Esophagus squamous epithelium (tissue), 5 donors: Measurements from ENCODE around the gene ALS2. TPM values are rescaled to one million over a fixed set of nuclear protein-coding genes. Genes with fewer than 3 reads are reported as not detected.

ENCODE experiments used
- DNase-seq: peaks from one replicate; lab custom pipeline; 2025; lab: John Stamatoyannopoulos, UW
- H3K27ac ChIP-seq, 4 donors: fragments of 200-600 bp; sonication (generic); one replicate each; pipeline ENCODE4 v1.5.1; 2016 to 2019; ENCODE audit warnings: mild to moderate bottlenecking in 1 of 4
- H3K27me3 ChIP-seq, 4 donors: fragments of 200-600 bp; sonication (generic); 1 replicate in 3 of 4; 2 replicates in 1 of 4; pipeline versions ENCODE4 v1.5.1 to v1.6.0; 2017 to 2021; ENCODE audit warnings: antibody characterized with exemption in 1 of 4
- H3K36me3 ChIP-seq, 3 donors: fragments of 200-600 bp; sonication (generic); one replicate each; pipeline ENCODE4 v1.5.1; 2016 to 2019
- H3K4me1 ChIP-seq, 3 donors: fragments of 200-600 bp; sonication (generic); one replicate each; pipeline ENCODE4 v1.5.1; 2017 to 2019
- H3K4me3 ChIP-seq, 4 donors: fragments of 200-600 bp; sonication (generic); 1 replicate in 3 of 4; 2 replicates in 1 of 4; pipeline ENCODE4 v1.5.1; 2016 to 2019; ENCODE audit warnings: mild to moderate bottlenecking in 2 of 4, moderate library complexity in 1 of 4
- H3K9me3 ChIP-seq, 3 donors: fragments of 200-600 bp; sonication (generic); one replicate each; pipeline ENCODE4 v1.5.1; 2016 to 2019
- CTCF ChIP-seq, 6 experiments: fragments of 450-650 bp in 4 of 6; fragments of 200-600 bp in 2 of 6; sonication (generic) in 2 of 6; IDR thresholded peaks; one replicate each; pipeline ENCODE4 v1.5.1; 2016 to 2019; ENCODE audit warnings: antibody characterized with exemption in 6 of 6, mild to moderate bottlenecking in 4 of 6, moderate library complexity in 4 of 6
- POLR2A ChIP-seq, 4 donors: fragments of 450-650 bp; IDR thresholded peaks; one replicate each; pipeline ENCODE4 v1.6.1; 2017; ENCODE audit warnings: antibody characterized with exemption in 4 of 4, mild to moderate bottlenecking in 4 of 4, moderate library complexity in 3 of 4
- WGBS, 2 donors: methylation state at CpG; one replicate each; pipeline ENCODE4 v1.1.5; 2018; 5-methylcytosine and 5-hydroxymethylcytosine counted together
- intact Hi-C: fragments of 100-400 bp; cut with DNase I; formaldehyde crosslinking; loops from one replicate; pipeline ENCODE4 v1.15.0; 2022
- total RNA-seq, 4 donors: library from RNA; depleted of rRNA; stranded (reverse); fragments of >200 nt; gene quantifications; one replicate each; pipeline ENCODE4 v1.1.0, GENCODE V29; 2016
- donor health status: DM: yes; HTN: yes; CAD: no.

Gene ALS2
- total RNA-seq, 4 donors from 2014 or later = 7.0 to 15.1 (median 8.5) TPM

- Histone ChIP-seq H3K4me3 (no peak overlapping the region), H3K27me3 (no peaks in the 10 kb centered on the region), H3K4me1 (peaks cover 0 to 5% (median 0%) of the 10 kb centered on the region in 3 donors), H3K9me3 (no peaks in the 10 kb centered on the region), H3K27ac (no peak overlapping the region), H3K36me3 (peaks cover 0 to 68% (median 12%) of the 10 kb centered on the region in 3 donors)
- WGBS, 2 donors = 90 to 93% methylated on average over 1 of the region's 1 CpG
- intact Hi-C loops = no loop called here
- no peak for DNase-seq
- TF ChIP-seq CTCF (IDR thresholded peaks at IDR 0.05) = no peak
- TF ChIP-seq POLR2A (IDR thresholded peaks at IDR 0.05) = no peak
Measured at GRCh38 chr2:201701646-201702045, 79.1 kb downstream of the ALS2 start.

- intact Hi-C loops = no loop called here
- 73 to 75% methylated on average over 1 of the region's 1 CpG for WGBS, 2 donors
- H3K4me1 ChIP-seq = peaks cover 0 to 5% (median 0%) of the 10 kb centered on the region in 3 donors
- H3K27ac ChIP-seq = no peak overlapping the region
- H3K27me3 ChIP-seq = no peaks in the 10 kb centered on the region
- H3K9me3 ChIP-seq = no peaks in the 10 kb centered on the region
- H3K4me3 ChIP-seq = no peak overlapping the region
- TF ChIP-seq CTCF (IDR thresholded peaks at IDR 0.05) (no peak), POLR2A (IDR thresholded peaks at IDR 0.05) (no peak)
- H3K36me3 ChIP-seq = peaks cover 0 to 45% (median 10%) of the 10 kb centered on the region in 3 donors
- no peak for DNase-seq
Measured at GRCh38 chr2:201699416-201699815, 81.3 kb downstream of the ALS2 start.

- intact Hi-C loops = no loop called here
- Histone ChIP-seq H3K27me3 (no peaks in the 10 kb centered on the region), H3K27ac (peak within 1 kb of the TSS in 2 of 4 donors; percentile 22 to 26), H3K4me1 (peaks cover 0 to 5% (median 0%) of the 10 kb centered on the region in 3 donors), H3K36me3 (peaks cover 0 to 38% (median 5%) of the 10 kb centered on the region in 3 donors), H3K9me3 (no peaks in the 10 kb centered on the region), H3K4me3 (no peak within 1 kb of the TSS)
- TF ChIP-seq POLR2A (IDR thresholded peaks at IDR 0.05) (no peak), CTCF (IDR thresholded peaks at IDR 0.05) (no peak)
- 38 to 60% methylated on average over 3 of the region's 3 CpGs for WGBS, 2 donors
- no peak for DNase-seq
Measured at GRCh38 chr2:201698588-201699226, 82.0 kb downstream of the ALS2 start, which contains the start of gene MPP4. Gene MPP4 (minus strand): TSS chr2:201698644. CDS start chr2:201693954, 4,690 bp downstream.

DNA sequence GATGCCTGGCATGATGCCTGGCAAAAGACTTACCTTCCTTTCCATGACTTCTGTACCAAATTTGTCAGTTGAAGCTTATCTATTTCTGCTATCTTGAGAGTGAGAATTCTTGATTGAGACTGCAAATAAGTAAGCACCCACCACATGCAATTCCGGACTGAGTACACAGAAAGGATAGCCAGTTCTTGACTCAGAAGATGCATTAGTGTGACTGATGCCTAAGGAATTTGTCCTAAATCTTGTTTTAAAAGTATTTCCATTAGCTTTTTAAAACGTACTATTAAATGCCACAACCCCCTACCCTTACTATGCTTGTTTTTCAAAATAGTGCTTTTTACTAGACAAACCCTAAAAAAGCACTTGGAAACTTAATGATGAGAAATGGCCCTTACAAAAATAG, 82.8 kb downstream of the ALS2 start:
- intact Hi-C loops = no loop called here

More for the DNA sequence above, 82.8 kb downstream of the ALS2 start:
- Histone ChIP-seq H3K4me3 (no peak overlapping the region), H3K27me3 (no peaks in the 10 kb centered on the region), H3K4me1 (peaks cover 0 to 5% (median 0%) of the 10 kb centered on the region in 3 donors), H3K9me3 (no peaks in the 10 kb centered on the region), H3K27ac (peak overlapping the region in 1 of 4 donors; percentile 22), H3K36me3 (peaks cover 0 to 30% (median 5%) of the 10 kb centered on the region in 3 donors)
- WGBS, 2 donors = 54% methylated on average over 2 of the region's 2 CpGs
- no peak for DNase-seq
- TF ChIP-seq CTCF (IDR thresholded peaks at IDR 0.05) (no peak), POLR2A (IDR thresholded peaks at IDR 0.05) (no peak)
